ENCODE results near the gene CCDC85C.

CCDC85C gene

DNA sequence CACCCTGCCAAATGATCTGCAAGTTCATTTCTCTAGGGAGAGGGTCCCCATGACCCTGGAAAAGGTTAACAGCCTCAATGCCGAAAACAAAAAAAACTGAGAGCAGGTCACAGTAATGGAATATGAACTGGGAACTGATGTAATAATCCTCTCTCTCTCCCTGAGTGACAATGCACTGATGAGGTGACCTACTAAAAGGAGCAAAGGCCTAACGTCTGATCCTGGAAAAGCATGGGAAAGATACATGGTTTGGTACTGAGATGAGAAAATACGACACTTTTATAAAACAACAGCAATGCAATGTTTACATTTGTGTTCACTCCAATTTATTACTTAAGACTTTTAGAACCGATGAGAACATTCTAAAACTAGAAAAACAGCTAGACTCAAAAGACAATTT, 151.0 kb downstream of the CCDC85C start:
- no peak for DNase-seq

DNA sequence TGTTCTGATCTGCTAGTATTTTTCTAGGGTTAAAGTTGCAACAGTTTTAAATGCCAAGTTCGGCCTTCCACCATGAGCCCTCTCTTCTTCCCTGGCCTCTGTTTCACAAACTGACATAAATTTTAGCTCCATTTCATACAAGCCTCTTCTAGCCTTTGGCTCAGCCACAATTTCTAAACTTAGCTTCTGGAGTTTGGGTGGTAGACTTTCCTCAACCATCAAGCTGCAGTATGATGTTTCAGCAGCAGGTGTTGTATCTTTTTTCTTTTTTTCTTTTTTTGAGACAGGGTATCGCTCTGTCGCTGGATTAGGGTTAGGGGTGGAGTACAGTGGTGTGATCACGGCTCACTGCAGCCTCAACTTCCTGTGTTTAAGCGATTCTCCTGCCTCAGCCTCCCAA, 152.8 kb downstream of the CCDC85C start:
- no peak for DNase-seq

DNA sequence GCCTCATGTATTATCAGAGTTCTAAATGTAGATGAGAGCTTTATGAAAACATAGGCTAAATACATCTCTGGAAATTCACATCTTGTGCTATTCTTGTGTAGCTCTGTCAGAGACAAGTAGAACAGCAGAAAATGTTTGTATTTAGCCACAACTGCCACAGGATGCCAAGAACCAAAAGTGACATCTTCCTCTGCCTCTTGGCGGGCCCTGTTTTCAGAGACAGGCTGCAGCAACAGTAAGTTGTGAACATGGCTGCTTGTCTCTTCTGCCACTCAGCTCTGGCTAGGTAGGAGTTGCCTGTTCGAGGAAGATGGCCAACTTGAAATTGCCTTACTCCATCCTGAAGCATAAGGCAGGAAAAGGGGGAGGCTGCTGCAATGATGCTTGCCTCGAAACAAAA, 153.7 kb downstream of the CCDC85C start:
- DNase-seq, result no peak

All from hypothalamus (tissue), 51 donors.